Thoracic aorta (tissue), 2 donors: Measurements from ENCODE around the gene CNTNAP2. TPM values are rescaled to one million over a fixed set of nuclear protein-coding genes. Genes with fewer than 3 reads are reported as not detected.

Experiments
- ATAC-seq: fragments of 150-250 bp; one replicate; pipeline ENCODE4 v1.8.0; 2017; ENCODE audit warnings: low read depth; ENCODE audit not compliant: insufficient number of reproducible peaks, low FRiP score
- DNase-seq: peaks from one replicate; pipeline ENCODE4 v3.0.0-alpha.2; 2020; ENCODE audit warnings: low spot score
- H3K27ac ChIP-seq, 2 donors: fragments of 200-600 bp; sonication (generic); 1 replicate in 1 of 2; 2 replicates in 1 of 2; pipeline ENCODE4 v1.5.1; 2016; ENCODE audit warnings: mild to moderate bottlenecking in 2 of 2, moderate library complexity in 2 of 2
- H3K27me3 ChIP-seq: fragments of 200-600 bp; sonication (generic); replicated peaks from 2 replicates; pipeline ENCODE4 v1.6.0; 2016; ENCODE audit warnings: mild to moderate bottlenecking; ENCODE audit not compliant: insufficient read depth
- H3K36me3 ChIP-seq: fragments of 200-600 bp; sonication (generic); one replicate; pipeline ENCODE4 v1.5.1; 2016
- H3K4me1 ChIP-seq, 2 donors: fragments of 200-600 bp; sonication (generic); 1 replicate in 1 of 2; 2 replicates in 1 of 2; pipeline versions ENCODE4 v1.5.1 to v1.6.0; 2016; ENCODE audit warnings: low read depth in 2 of 2, mild to moderate bottlenecking in 1 of 2; ENCODE audit not compliant: control insufficient read depth in 1 of 2
- H3K4me3 ChIP-seq: fragments of 200-600 bp; sonication (generic); 2 replicates; pipeline ENCODE4 v1.5.1; 2016; ENCODE audit warnings: mild to moderate bottlenecking
- H3K9me3 ChIP-seq: fragments of 200-600 bp; sonication (generic); 2 replicates; pipeline ENCODE4 v1.5.1; 2016
- CTCF ChIP-seq: fragments of 200-600 bp; sonication (generic); IDR thresholded peaks from one replicate; pipeline ENCODE4 v1.5.1; 2019; ENCODE audit warnings: antibody characterized with exemption
- total RNA-seq, 2 donors: library from RNA; depleted of rRNA; stranded (reverse); fragments of >200 nt; gene quantifications; one replicate each; pipeline versions ENCODE4 v1.1.0 to v1.2.3, GENCODE V29; 2016

CNTNAP2 gene
- total RNA-seq, 2 donors from 2014 or later, result not detected

GRCh38 chr7:147833970-147834369 is 1717.4 kb downstream of the CNTNAP2 start:
- H3K4me1 ChIP-seq, result no peaks in the 10 kb centered on the region
- H3K9me3 ChIP-seq, result no peaks in the 10 kb centered on the region
- no peak overlapping the region for H3K27ac ChIP-seq
- H3K4me3 ChIP-seq, result no peak overlapping the region
- ATAC-seq, result no peak
- H3K36me3 ChIP-seq, result no peaks in the 10 kb centered on the region
- no peaks in the 10 kb centered on the region for H3K27me3 ChIP-seq
- TF ChIP-seq CTCF, result no peak
- no peak for DNase-seq

- no peak for DNase-seq
- no peaks in the 10 kb centered on the region for H3K9me3 ChIP-seq
- H3K27me3 ChIP-seq, result no peaks in the 10 kb centered on the region
- no peak for TF ChIP-seq CTCF
- ATAC-seq, result no peak
- H3K4me1 ChIP-seq, result no peaks in the 10 kb centered on the region
- no peak overlapping the region for H3K27ac ChIP-seq
- no peaks in the 10 kb centered on the region for H3K36me3 ChIP-seq
- no peak overlapping the region for H3K4me3 ChIP-seq
Observed at GRCh38 chr7:147852833-147853232, 1736.2 kb downstream of the CNTNAP2 start.

- Histone ChIP-seq H3K36me3 (no peaks in the 10 kb centered on the region), H3K4me3 (no peak overlapping the region), H3K27ac (no peak overlapping the region), H3K4me1 (no peaks in the 10 kb centered on the region), H3K27me3 (no peaks in the 10 kb centered on the region), H3K9me3 (no peaks in the 10 kb centered on the region)
- no peak for DNase-seq
- no peak for ATAC-seq
- no peak for TF ChIP-seq CTCF
Observed at GRCh38 chr7:147857152-147858140, 1740.8 kb downstream of the CNTNAP2 start.

GRCh38 chr7:147858421-147858820 is 1741.8 kb downstream of the CNTNAP2 start:
- Histone ChIP-seq H3K27me3 (no peaks in the 10 kb centered on the region), H3K9me3 (no peaks in the 10 kb centered on the region), H3K36me3 (no peaks in the 10 kb centered on the region), H3K4me1 (no peaks in the 10 kb centered on the region), H3K4me3 (no peak overlapping the region), H3K27ac (no peak overlapping the region)
- no peak for ATAC-seq
- TF ChIP-seq CTCF, result no peak
- no peak for DNase-seq

- no peaks in the 10 kb centered on the region for H3K27me3 ChIP-seq
- H3K4me3 ChIP-seq, result no peak overlapping the region
- no peaks in the 10 kb centered on the region for H3K9me3 ChIP-seq
- ATAC-seq (no peak), DNase-seq (no peak)
- H3K4me1 ChIP-seq, result no peaks in the 10 kb centered on the region
- H3K27ac ChIP-seq, result no peak overlapping the region
- TF ChIP-seq CTCF, result no peak
- no peaks in the 10 kb centered on the region for H3K36me3 ChIP-seq
Observed at GRCh38 chr7:147859033-147859432, 1742.4 kb downstream of the CNTNAP2 start.
